Erythroblast (primary cell): ENCODE data around the gene RAD18.

Source experiments
- GATA1 ChIP-seq: IDR thresholded peaks from 2 replicates; pipeline ENCODE4 v1.6.1; 2011; ENCODE audit warnings: low read depth, mild to moderate bottlenecking, control low read depth, low read length, moderate library complexity
- POLR2A ChIP-seq: IDR thresholded peaks from 2 replicates; pipeline ENCODE4 v1.6.1; 2011; ENCODE audit warnings: mild to moderate bottlenecking, low read length

DNA sequence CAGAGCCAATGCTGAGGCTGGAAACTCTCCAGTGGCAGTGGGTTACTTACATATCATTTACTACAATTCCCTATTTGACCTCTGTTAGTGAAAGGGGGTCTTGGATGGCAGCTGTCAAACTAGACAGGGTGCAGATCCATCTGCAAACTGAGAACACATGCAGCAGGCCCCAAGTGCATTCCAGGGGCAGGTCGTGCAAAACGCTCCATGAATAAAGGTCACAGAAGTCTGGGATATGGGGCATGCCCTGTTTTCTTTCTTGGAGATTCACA, 25.0 kb upstream of the RAD18 start:
- TF ChIP-seq POLR2A (no peak), GATA1 (no peak)
